Keratinocyte (primary cell): ENCODE measurements around the gene TULP1. TPM values are rescaled to one million over a fixed set of nuclear protein-coding genes. Genes with fewer than 3 reads are reported as not detected.
A peak's percentile ranks its signal among the peaks of the same experiment; 100 is the strongest.

ENCODE experiments used
- DNase-seq: peaks from one replicate; pipeline ENCODE4 v3.0.0-alpha.2; 2011; ENCODE audit warnings: low read depth, missing footprints, low spot score
- FAIRE-seq: peaks from 2 replicates; lab custom pipeline; 2011; peaks lifted over from hg19 to GRCh38; lab: Jason Lieb, UNC
- H2AFZ ChIP-seq: 2 replicates; pipeline ENCODE4 v1.6.0; 2012; ENCODE audit warnings: low read length, control low read depth, inconsistent platforms; ENCODE audit not compliant: control insufficient read depth
- H3K27ac ChIP-seq: 2 replicates; pipeline ENCODE4 v1.5.1; 2011; ENCODE audit warnings: low read length; ENCODE audit not compliant: control insufficient read depth, insufficient read depth
- H3K27me3 ChIP-seq: 3 replicates; pipeline ENCODE4 v1.6.0; 2011; ENCODE audit warnings: low read length; ENCODE audit not compliant: control insufficient read depth, insufficient read depth; ENCODE audit errors: extremely low read depth
- H3K36me3 ChIP-seq, 2 experiments: 2 replicates in 1 of 2; 3 replicates in 1 of 2; pipeline ENCODE4 v1.5.1; 2011; ENCODE audit warnings: low read length in 2 of 2, mild to moderate bottlenecking in 1 of 2; ENCODE audit not compliant: control insufficient read depth in 2 of 2, insufficient read depth in 2 of 2; ENCODE audit errors: extremely low read depth in 1 of 2
- H3K4me1 ChIP-seq: 3 replicates; pipeline ENCODE4 v1.5.1; 2011; ENCODE audit warnings: low read length; ENCODE audit not compliant: control insufficient read depth, insufficient read depth; ENCODE audit errors: extremely low read depth
- H3K4me2 ChIP-seq: 3 replicates; pipeline ENCODE4 v1.6.0; 2011; ENCODE audit warnings: low read depth, low read length; ENCODE audit not compliant: control insufficient read depth, insufficient read depth; ENCODE audit errors: extremely low read depth
- H3K4me3 ChIP-seq, 3 experiments: fragments of 200-600 bp in 1 of 3; sonication (generic) in 1 of 3; 2 replicates in 2 of 3; 3 replicates in 1 of 3; pipeline ENCODE4 v1.5.1; 2011 to 2016; ENCODE audit warnings: low read length in 3 of 3, mild to moderate bottlenecking in 3 of 3, control low read depth in 2 of 3, inconsistent platforms in 1 of 3, low read depth in 1 of 3, mixed read lengths in 1 of 3, mixed run types in 1 of 3, moderate library complexity in 1 of 3; ENCODE audit not compliant: control insufficient read depth in 2 of 3, insufficient read depth in 2 of 3; ENCODE audit errors: extremely low read depth in 1 of 3
- H3K79me2 ChIP-seq: 2 replicates; pipeline ENCODE4 v1.6.0; 2012; ENCODE audit warnings: low read length; ENCODE audit not compliant: control insufficient read depth, insufficient read depth
- H3K9ac ChIP-seq: 3 replicates; pipeline ENCODE4 v1.6.0; 2011; ENCODE audit warnings: low read length; ENCODE audit not compliant: control insufficient read depth, insufficient read depth; ENCODE audit errors: extremely low read depth
- H3K9me1 ChIP-seq: 3 replicates; pipeline ENCODE4 v1.6.0; 2011; ENCODE audit warnings: low read length; ENCODE audit not compliant: control insufficient read depth, insufficient read depth; ENCODE audit errors: extremely low read depth
- H3K9me3 ChIP-seq: 2 replicates; pipeline ENCODE4 v1.5.1; 2012; ENCODE audit warnings: low read depth, low read length; ENCODE audit not compliant: control insufficient read depth
- H4K20me1 ChIP-seq: 3 replicates; pipeline ENCODE4 v1.6.0; 2011; ENCODE audit warnings: low read length; ENCODE audit not compliant: control insufficient read depth, insufficient read depth; ENCODE audit errors: extremely low read depth
- CTCF ChIP-seq, 3 experiments: IDR thresholded peaks in 1 of 3; conservative IDR thresholded peaks in 1 of 3; optimal IDR thresholded peaks in 1 of 3; 2 replicates in 2 of 3; 3 replicates in 1 of 3; pipeline versions ENCODE3 to v1.5.1; 2011; ENCODE audit warnings: low read length in 3 of 3, mild to moderate bottlenecking in 3 of 3, moderate library complexity in 2 of 3, control low read depth in 1 of 3, inconsistent platforms in 1 of 3; ENCODE audit not compliant: insufficient read depth in 2 of 3; ENCODE audit errors: extremely low read depth in 1 of 3
- EZH2 ChIP-seq: IDR thresholded peaks from one replicate; pipeline ENCODE4 v1.6.1; 2012; ENCODE audit warnings: inconsistent platforms, mild to moderate bottlenecking, low read length, moderate library complexity
- dilution Hi-C: fragments of 300-500 bp; cut with MboI; formaldehyde crosslinking; loops from one replicate; pipeline ENCODE4 v1.7.0; 2020; ENCODE audit warnings: low sequenced_read_pairs; ENCODE audit not compliant: extremely low pct_ligation_motif_present
- polyA plus RNA-seq, 5 experiments: library from polyadenylated mRNA; depleted of rRNA in 3 of 5; stranded (reverse) in 3 of 5; stranded (forward) in 1 of 5; unstranded in 1 of 5; fragments of >200 nt; gene quantifications; 1 replicate in 1 of 5; 2 replicates in 3 of 5; 3 replicates in 1 of 5; pipeline versions ENCODE4 v1.2.1 to v1.2.3, GENCODE V29; 2011 to 2012; ENCODE audit warnings: missing spikeins in 2 of 5, low read depth in 1 of 5, low replicate concordance in 1 of 5

Gene TULP1
- polyA plus RNA-seq, 1 donor (not counting 4 experiments of a cell fraction or from before 2014, with no cell fraction given) = not detected

GRCh38 chr6:35485402-35485877 is 27.3 kb downstream of the TULP1 start:
- FAIRE-seq = peak; percentile 80
- H3K27me3 ChIP-seq = no peaks in the 10 kb centered on the region
- H4K20me1 ChIP-seq = no peaks in the 10 kb centered on the region
- DNase-seq = no peak
- H3K36me3 ChIP-seq = peaks cover 4 to 6% of the 10 kb centered on the region in 2 experiments
- dilution Hi-C loops = no loop called here
- peaks cover 12% of the 10 kb centered on the region for H3K79me2 ChIP-seq
- no peaks in the 10 kb centered on the region for H3K9me1 ChIP-seq
- H2AFZ ChIP-seq = no peak overlapping the region
- H3K9ac ChIP-seq = peak overlapping the region; percentile 96
- peak overlapping the region; percentile 13 to 62 (median 41) for H3K4me3 ChIP-seq
- H3K27ac ChIP-seq = peak overlapping the region; percentile 99
- TF ChIP-seq CTCF (optimal IDR thresholded peaks at IDR 0.05 in 1 of 3, IDR thresholded peaks at IDR 0.05 in 1 of 3, conservative IDR thresholded peaks at IDR 0.05 in 1 of 3; ENCODE audit: extremely low read depth in 1 of 3, insufficient read depth in 2 of 3, low read length in 3 of 3) = no peak
- TF ChIP-seq EZH2 = no peak
- peaks cover 58% of the 10 kb centered on the region for H3K4me1 ChIP-seq
- H3K4me2 ChIP-seq = peak overlapping the region; percentile 93
- no peaks in the 10 kb centered on the region for H3K9me3 ChIP-seq

- no peaks in the 10 kb centered on the region for H4K20me1 ChIP-seq
Measured at GRCh38 chr6:35484921-35485392, 27.7 kb downstream of the TULP1 start.

More at GRCh38 chr6:35484921-35485392, 27.7 kb downstream of the TULP1 start:
- no peak overlapping the region for H2AFZ ChIP-seq
- peak overlapping the region; percentile 93 for H3K4me2 ChIP-seq
- dilution Hi-C loops = no loop called here
- peak overlapping the region in 1 of 3 experiments; percentile 41 for H3K4me3 ChIP-seq
- H3K9me1 ChIP-seq = no peaks in the 10 kb centered on the region
- H3K9ac ChIP-seq = peak overlapping the region; percentile 96
- peak overlapping the region; percentile 99 for H3K27ac ChIP-seq
- no peak for DNase-seq
- H3K36me3 ChIP-seq = peaks cover 4 to 6% of the 10 kb centered on the region in 2 experiments
- TF ChIP-seq CTCF (optimal IDR thresholded peaks at IDR 0.05 in 1 of 3, IDR thresholded peaks at IDR 0.05 in 1 of 3, conservative IDR thresholded peaks at IDR 0.05 in 1 of 3; ENCODE audit: extremely low read depth in 1 of 3, insufficient read depth in 2 of 3, low read length in 3 of 3) (no peak), EZH2 (no peak)
- no peaks in the 10 kb centered on the region for H3K27me3 ChIP-seq
- peaks cover 10% of the 10 kb centered on the region for H3K79me2 ChIP-seq
- H3K9me3 ChIP-seq = no peaks in the 10 kb centered on the region
- H3K4me1 ChIP-seq = peaks cover 53% of the 10 kb centered on the region
- FAIRE-seq = peak; percentile 5
